K562 (cell line): ENCODE results near the gene AQP11. TPM values are rescaled to one million over a fixed set of nuclear protein-coding genes. Genes with fewer than 3 reads are reported as not detected.
A peak's percentile ranks its signal among the peaks of the same experiment; 100 is the strongest.

Source experiments
- BCL6 ChIP-seq: fragments of 250-450 bp; sonication (Bioruptor Pico); IDR thresholded peaks from 2 replicates; pipeline ENCODE4 v1.4.0; 2020
- EZH2 ChIP-seq: IDR thresholded peaks from 2 replicates; pipeline ENCODE4 v1.6.1; 2012; ENCODE audit warnings: low read depth, mild to moderate bottlenecking, inconsistent platforms, low read length, borderline replicate concordance
- FOXP4 ChIP-seq: sonication (generic); formaldehyde crosslinking; IDR thresholded peaks from 2 replicates; pipeline ENCODE4 v1.8.0; 2022; ENCODE audit warnings: mild to moderate bottlenecking, missing genetic modification reagents, borderline replicate concordance
- HOXB6 ChIP-seq: fragments of 250-450 bp; sonication (Bioruptor Pico); IDR thresholded peaks from 2 replicates; pipeline ENCODE4 v1.5.1; 2022; ENCODE audit warnings: mild to moderate bottlenecking, borderline replicate concordance
- MXD1 ChIP-seq: fragments of 250-450 bp; sonication (Bioruptor Pico); IDR thresholded peaks from 2 replicates; pipeline ENCODE4 v1.8.0; 2021; ENCODE audit warnings: borderline replicate concordance, mild to moderate bottlenecking, moderate library complexity; ENCODE audit not compliant: poor library complexity, severe bottlenecking
- NFATC3 ChIP-seq: fragments of 450-650 bp; IDR thresholded peaks from 2 replicates; pipeline ENCODE4 v1.6.1; 2017; ENCODE audit warnings: mild to moderate bottlenecking
- NFIC ChIP-seq: fragments of 450-650 bp; IDR thresholded peaks from 2 replicates; pipeline ENCODE4 v1.6.1; 2017; ENCODE audit warnings: mild to moderate bottlenecking, inconsistent platforms
- RBM25 ChIP-seq: fragments of 200-400 bp; formaldehyde crosslinking; IDR thresholded peaks from 2 replicates; pipeline ENCODE4 v1.6.1; 2018; ENCODE audit warnings: low read length, low read depth, moderate library complexity; ENCODE audit not compliant: severe bottlenecking
- RFX7 ChIP-seq: fragments of 250-450 bp; sonication (Bioruptor Pico); IDR thresholded peaks from 2 replicates; pipeline ENCODE4 v1.5.1; 2021; ENCODE audit warnings: mild to moderate bottlenecking
- SMAD2 ChIP-seq: fragments of 150-350 bp; IDR thresholded peaks from 2 replicates; pipeline ENCODE4 v1.6.1; 2014; ENCODE audit warnings: low read depth, mild to moderate bottlenecking, low read length
- TFAP4 ChIP-seq: sonication (generic); formaldehyde crosslinking; IDR thresholded peaks from 2 replicates; pipeline ENCODE4 v1.8.0; 2022; ENCODE audit warnings: missing genetic modification reagents, mild to moderate bottlenecking, moderate library complexity, borderline replicate concordance
- THAP7 ChIP-seq: fragments of 250-450 bp; sonication (Bioruptor Pico); IDR thresholded peaks from 2 replicates; pipeline ENCODE4 v1.5.0; 2021
- ZBTB49 ChIP-seq: sonication (generic); formaldehyde crosslinking; IDR thresholded peaks from 2 replicates; pipeline ENCODE4 v1.8.0; 2022; ENCODE audit warnings: missing genetic modification reagents, mild to moderate bottlenecking, borderline replicate concordance
- ZNF217 ChIP-seq: sonication (generic); formaldehyde crosslinking; IDR thresholded peaks from 2 replicates; pipeline ENCODE4 v1.8.0; 2022; ENCODE audit warnings: mild to moderate bottlenecking, missing genetic modification reagents
- ZSCAN29 ChIP-seq: fragments of 450-650 bp; IDR thresholded peaks from 2 replicates; pipeline ENCODE4 v1.6.1; 2017
- polyA plus RNA-seq, 8 experiments: library from polyadenylated mRNA; depleted of rRNA in 4 of 8; stranded (reverse) in 5 of 8; unstranded in 3 of 8; fragments of >200 nt; fragmentation: Nextera tagmentation in 2 of 8; fragmentation: Illumina TruSeq in 1 of 8; extraction: Ambion mirVana in 2 of 8; extraction: Trizol in 1 of 8; gene quantifications; 2 replicates each; pipeline versions ENCODE4 v1.2.1 to v1.2.3, GENCODE V29; 2011 to 2014; ENCODE audit warnings: inconsistent platforms in 1 of 8, missing spikeins in 1 of 8
- total RNA-seq, 7 experiments: library from RNA; depleted of rRNA in 6 of 7; stranded (reverse); fragments of >200 nt in 6 of 7; fragmentation: Illumina TruSeq in 2 of 7; extraction: Trizol in 2 of 7; gene quantifications; 2 replicates each; pipeline versions ENCODE4 v1.2.1 to v1.2.3, GENCODE V29; 2011 to 2021; ENCODE audit warnings: low replicate concordance in 1 of 7
- TF ChIP-seq, protein P1 (sequence below): fragments of 250-450 bp; sonication (Bioruptor Pico); IDR thresholded peaks from 2 replicates; pipeline ENCODE4 v1.9.0; 2021; ENCODE audit warnings: mild to moderate bottlenecking
- TF ChIP-seq, protein P2 (sequence below): sonication (generic); formaldehyde crosslinking; IDR thresholded peaks from 2 replicates; pipeline ENCODE4 v1.4.0; 2020; ENCODE audit warnings: mild to moderate bottlenecking, missing genetic modification reagents

Gene AQP11
- total and polyA plus RNA-seq, 9 of the 15 experiments (the other 6 are each of a cell fraction or from before 2014, with no cell fraction given): 0.09 to 1.0 (median 0.36) TPM

GRCh38 chr11:77644887-77645286 is 55.1 kb downstream of the AQP11 start (continued):
- TF ChIP-seq ZBTB49 (no peak), FOXP4 (CRISPR knock-in tag) (no peak), NFATC3 (no peak), BCL6 (CRISPR knock-in tag) (peak; percentile 58; the same call in 1 of the 2 replicates), TFAP4 (CRISPR knock-in tag) (no peak), RFX7 (CRISPR knock-in tag) (no peak), EZH2 (no peak), ZNF217 (CRISPR knock-in tag) (no peak), NFIC (no peak), THAP7 (CRISPR knock-in tag) (no peak), MXD1 (CRISPR knock-in tag) (no peak), HOXB6 (CRISPR knock-in tag) (0 out of 2 replicates have a peak, but pooled peaks have one; percentile 55), SMAD2 (no peak), ZSCAN29 (no peak), RBM25 (no peak)
- TF ChIP-seq, protein P1, sequence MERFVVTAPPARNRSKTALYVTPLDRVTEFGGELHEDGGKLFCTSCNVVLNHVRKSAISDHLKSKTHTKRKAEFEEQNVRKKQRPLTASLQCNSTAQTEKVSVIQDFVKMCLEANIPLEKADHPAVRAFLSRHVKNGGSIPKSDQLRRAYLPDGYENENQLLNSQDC: no peak
- TF ChIP-seq, protein P2, sequence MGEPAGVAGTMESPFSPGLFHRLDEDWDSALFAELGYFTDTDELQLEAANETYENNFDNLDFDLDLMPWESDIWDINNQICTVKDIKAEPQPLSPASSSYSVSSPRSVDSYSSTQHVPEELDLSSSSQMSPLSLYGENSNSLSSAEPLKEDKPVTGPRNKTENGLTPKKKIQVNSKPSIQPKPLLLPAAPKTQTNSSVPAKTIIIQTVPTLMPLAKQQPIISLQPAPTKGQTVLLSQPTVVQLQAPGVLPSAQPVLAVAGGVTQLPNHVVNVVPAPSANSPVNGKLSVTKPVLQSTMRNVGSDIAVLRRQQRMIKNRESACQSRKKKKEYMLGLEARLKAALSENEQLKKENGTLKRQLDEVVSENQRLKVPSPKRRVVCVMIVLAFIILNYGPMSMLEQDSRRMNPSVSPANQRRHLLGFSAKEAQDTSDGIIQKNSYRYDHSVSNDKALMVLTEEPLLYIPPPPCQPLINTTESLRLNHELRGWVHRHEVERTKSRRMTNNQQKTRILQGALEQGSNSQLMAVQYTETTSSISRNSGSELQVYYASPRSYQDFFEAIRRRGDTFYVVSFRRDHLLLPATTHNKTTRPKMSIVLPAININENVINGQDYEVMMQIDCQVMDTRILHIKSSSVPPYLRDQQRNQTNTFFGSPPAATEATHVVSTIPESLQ (CRISPR knock-in tag): no peak
